NB4 (cell line): ENCODE data around the gene MFGE8.

ENCODE experiments used
- DNase-seq: peaks from one replicate; pipeline ENCODE4 v3.0.0; 2010; ENCODE audit warnings: low read depth
- H3K4me3 ChIP-seq: one replicate; pipeline ENCODE4 v1.5.1; 2011; ENCODE audit warnings: mild to moderate bottlenecking, low read depth, low read length, moderate library complexity
- CTCF ChIP-seq: IDR thresholded peaks from one replicate; pipeline ENCODE4 v1.5.1; 2012; ENCODE audit warnings: low read depth, low read length
- MAX ChIP-seq: IDR thresholded peaks from 2 replicates; pipeline ENCODE4 v1.6.1; 2011; ENCODE audit warnings: low read depth, low read length
- MYC ChIP-seq: IDR thresholded peaks from 2 replicates; pipeline ENCODE4 v1.6.1; 2011; ENCODE audit warnings: low read depth, low read length
- POLR2A ChIP-seq: IDR thresholded peaks from 2 replicates; pipeline ENCODE4 v1.6.1; 2011; ENCODE audit warnings: mild to moderate bottlenecking; ENCODE audit not compliant: insufficient read length; ENCODE audit errors: extremely low read depth

Gene MFGE8

GRCh38 chr15:88917760-88918159 is 4.6 kb upstream of the MFGE8 start:
- no peak for DNase-seq
- no peak for TF ChIP-seq CTCF
- H3K4me3 ChIP-seq, result no peak overlapping the region

- no peak for DNase-seq
- no peak overlapping the region for H3K4me3 ChIP-seq
- TF ChIP-seq MAX, result no peak
- TF ChIP-seq CTCF, result no peak
- no peak for TF ChIP-seq MYC
- TF ChIP-seq POLR2A, result no peak
These were observed 2.2 kb upstream of the MFGE8 start for GRCh38 chr15:88915354-88915753.

GRCh38 chr15:88913850-88914169 is 631 bp upstream of the MFGE8 start:
- H3K4me3 ChIP-seq, result peak overlapping the region; percentile 50
- TF ChIP-seq MAX (no peak), POLR2A (no peak), MYC (no peak), CTCF (no peak)

GRCh38 chr15:88912500-88912921 is 668 bp downstream of the MFGE8 start:
- DNase-seq, result no peak

More at GRCh38 chr15:88913850-88914169, 631 bp upstream of the MFGE8 start:
- DNase-seq, result no peak

GRCh38 chr15:88911766-88912118 is 1.4 kb downstream of the MFGE8 start:
- TF ChIP-seq MYC (no peak), CTCF (no peak), POLR2A (no peak), MAX (no peak)
- no peak for DNase-seq
- H3K4me3 ChIP-seq, result no peak overlapping the region

More at GRCh38 chr15:88912500-88912921, 668 bp downstream of the MFGE8 start:
- H3K4me3 ChIP-seq, result peak overlapping the region; percentile 38
- TF ChIP-seq MAX, result no peak
- TF ChIP-seq POLR2A, result no peak
- TF ChIP-seq MYC, result no peak
- TF ChIP-seq CTCF, result no peak

- TF ChIP-seq POLR2A, result no peak
- no peak for TF ChIP-seq CTCF
- TF ChIP-seq MAX, result no peak
- TF ChIP-seq MYC, result no peak
- DNase-seq, result no peak
- H3K4me3 ChIP-seq, result no peak overlapping the region
These were observed 3.0 kb downstream of the MFGE8 start for GRCh38 chr15:88909956-88910831.
